Thoracic aorta (tissue), 2 donors: Measurements from ENCODE around the gene HDAC4. TPM values are rescaled to one million over a fixed set of nuclear protein-coding genes. Genes with fewer than 3 reads are reported as not detected.

Source experiments
- ATAC-seq: fragments of 150-250 bp; one replicate; pipeline ENCODE4 v1.8.0; 2017; ENCODE audit warnings: low read depth; ENCODE audit not compliant: insufficient number of reproducible peaks, low FRiP score
- DNase-seq: peaks from one replicate; pipeline ENCODE4 v3.0.0-alpha.2; 2020; ENCODE audit warnings: low spot score
- H3K27ac ChIP-seq, 2 donors: fragments of 200-600 bp; sonication (generic); 1 replicate in 1 of 2; 2 replicates in 1 of 2; pipeline ENCODE4 v1.5.1; 2016; ENCODE audit warnings: mild to moderate bottlenecking in 2 of 2, moderate library complexity in 2 of 2
- H3K27me3 ChIP-seq: fragments of 200-600 bp; sonication (generic); replicated peaks from 2 replicates; pipeline ENCODE4 v1.6.0; 2016; ENCODE audit warnings: mild to moderate bottlenecking; ENCODE audit not compliant: insufficient read depth
- H3K36me3 ChIP-seq: fragments of 200-600 bp; sonication (generic); one replicate; pipeline ENCODE4 v1.5.1; 2016
- H3K4me1 ChIP-seq, 2 donors: fragments of 200-600 bp; sonication (generic); 1 replicate in 1 of 2; 2 replicates in 1 of 2; pipeline versions ENCODE4 v1.5.1 to v1.6.0; 2016; ENCODE audit warnings: low read depth in 2 of 2, mild to moderate bottlenecking in 1 of 2; ENCODE audit not compliant: control insufficient read depth in 1 of 2
- H3K4me3 ChIP-seq: fragments of 200-600 bp; sonication (generic); 2 replicates; pipeline ENCODE4 v1.5.1; 2016; ENCODE audit warnings: mild to moderate bottlenecking
- H3K9me3 ChIP-seq: fragments of 200-600 bp; sonication (generic); 2 replicates; pipeline ENCODE4 v1.5.1; 2016
- total RNA-seq, 2 donors: library from RNA; depleted of rRNA; stranded (reverse); fragments of >200 nt; gene quantifications; one replicate each; pipeline versions ENCODE4 v1.1.0 to v1.2.3, GENCODE V29; 2016
- TF ChIP-seq, protein P1 (sequence below): fragments of 200-600 bp; sonication (generic); IDR thresholded peaks from one replicate; pipeline ENCODE4 v1.5.1; 2019; ENCODE audit warnings: antibody characterized with exemption

HDAC4 gene
- total RNA-seq, 2 donors from 2014 or later, result 79.2 to 163 TPM

DNA sequence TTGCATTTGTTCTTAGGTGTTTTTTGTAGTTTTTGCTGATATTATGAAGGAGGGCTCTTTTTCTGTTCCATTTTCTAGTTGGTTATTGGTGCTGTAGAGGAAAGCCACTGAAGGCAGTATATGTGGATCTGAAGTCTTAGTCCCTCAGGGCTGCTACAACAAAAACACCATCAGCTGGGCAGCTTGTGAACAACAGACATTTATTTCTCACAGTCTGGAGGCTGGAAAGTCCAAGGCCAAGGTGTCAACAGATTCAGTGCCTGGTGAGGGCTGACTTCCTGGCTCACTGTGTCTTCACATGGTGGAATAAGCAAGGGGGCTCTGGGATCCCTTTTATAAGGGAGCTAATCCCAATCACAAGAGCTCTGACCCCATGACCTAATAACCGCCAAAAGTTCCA lies 31.4 kb upstream of the HDAC4 start:
- no peak overlapping the region for H3K27ac ChIP-seq
- no peak for DNase-seq
- no peaks in the 10 kb centered on the region for H3K4me1 ChIP-seq
- ATAC-seq, result no peak
- no peaks in the 10 kb centered on the region for H3K27me3 ChIP-seq
- no peak overlapping the region for H3K4me3 ChIP-seq
- no peaks in the 10 kb centered on the region for H3K36me3 ChIP-seq
- H3K9me3 ChIP-seq, result no peaks in the 10 kb centered on the region
- TF ChIP-seq, protein P1, sequence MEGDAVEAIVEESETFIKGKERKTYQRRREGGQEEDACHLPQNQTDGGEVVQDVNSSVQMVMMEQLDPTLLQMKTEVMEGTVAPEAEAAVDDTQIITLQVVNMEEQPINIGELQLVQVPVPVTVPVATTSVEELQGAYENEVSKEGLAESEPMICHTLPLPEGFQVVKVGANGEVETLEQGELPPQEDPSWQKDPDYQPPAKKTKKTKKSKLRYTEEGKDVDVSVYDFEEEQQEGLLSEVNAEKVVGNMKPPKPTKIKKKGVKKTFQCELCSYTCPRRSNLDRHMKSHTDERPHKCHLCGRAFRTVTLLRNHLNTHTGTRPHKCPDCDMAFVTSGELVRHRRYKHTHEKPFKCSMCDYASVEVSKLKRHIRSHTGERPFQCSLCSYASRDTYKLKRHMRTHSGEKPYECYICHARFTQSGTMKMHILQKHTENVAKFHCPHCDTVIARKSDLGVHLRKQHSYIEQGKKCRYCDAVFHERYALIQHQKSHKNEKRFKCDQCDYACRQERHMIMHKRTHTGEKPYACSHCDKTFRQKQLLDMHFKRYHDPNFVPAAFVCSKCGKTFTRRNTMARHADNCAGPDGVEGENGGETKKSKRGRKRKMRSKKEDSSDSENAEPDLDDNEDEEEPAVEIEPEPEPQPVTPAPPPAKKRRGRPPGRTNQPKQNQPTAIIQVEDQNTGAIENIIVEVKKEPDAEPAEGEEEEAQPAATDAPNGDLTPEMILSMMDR, result no peak

DNA sequence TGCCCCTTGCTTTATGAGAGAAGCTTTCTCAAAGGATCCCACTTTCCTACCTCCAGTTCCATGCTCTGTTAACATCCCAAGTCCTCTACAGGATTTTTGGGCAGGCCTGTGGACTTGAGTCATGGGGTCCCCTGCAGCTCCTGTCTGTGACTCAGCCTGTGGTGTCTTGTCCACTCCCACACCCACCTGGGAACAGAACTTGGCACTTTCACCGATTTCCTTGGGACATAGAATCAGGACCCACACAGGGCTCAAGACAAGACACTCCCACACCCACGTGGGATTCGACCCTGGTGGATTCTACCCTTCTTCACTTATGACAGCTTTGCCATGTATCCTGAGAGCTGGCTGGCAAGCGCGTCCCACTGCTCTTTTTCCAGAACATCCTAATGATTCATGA lies 30.7 kb upstream of the HDAC4 start:
- Histone ChIP-seq H3K27ac (no peak overlapping the region), H3K4me3 (no peak overlapping the region), H3K27me3 (no peaks in the 10 kb centered on the region), H3K36me3 (no peaks in the 10 kb centered on the region), H3K4me1 (no peaks in the 10 kb centered on the region), H3K9me3 (no peaks in the 10 kb centered on the region)
- DNase-seq (no peak), ATAC-seq (no peak)
- TF ChIP-seq, protein P1, result no peak

DNA sequence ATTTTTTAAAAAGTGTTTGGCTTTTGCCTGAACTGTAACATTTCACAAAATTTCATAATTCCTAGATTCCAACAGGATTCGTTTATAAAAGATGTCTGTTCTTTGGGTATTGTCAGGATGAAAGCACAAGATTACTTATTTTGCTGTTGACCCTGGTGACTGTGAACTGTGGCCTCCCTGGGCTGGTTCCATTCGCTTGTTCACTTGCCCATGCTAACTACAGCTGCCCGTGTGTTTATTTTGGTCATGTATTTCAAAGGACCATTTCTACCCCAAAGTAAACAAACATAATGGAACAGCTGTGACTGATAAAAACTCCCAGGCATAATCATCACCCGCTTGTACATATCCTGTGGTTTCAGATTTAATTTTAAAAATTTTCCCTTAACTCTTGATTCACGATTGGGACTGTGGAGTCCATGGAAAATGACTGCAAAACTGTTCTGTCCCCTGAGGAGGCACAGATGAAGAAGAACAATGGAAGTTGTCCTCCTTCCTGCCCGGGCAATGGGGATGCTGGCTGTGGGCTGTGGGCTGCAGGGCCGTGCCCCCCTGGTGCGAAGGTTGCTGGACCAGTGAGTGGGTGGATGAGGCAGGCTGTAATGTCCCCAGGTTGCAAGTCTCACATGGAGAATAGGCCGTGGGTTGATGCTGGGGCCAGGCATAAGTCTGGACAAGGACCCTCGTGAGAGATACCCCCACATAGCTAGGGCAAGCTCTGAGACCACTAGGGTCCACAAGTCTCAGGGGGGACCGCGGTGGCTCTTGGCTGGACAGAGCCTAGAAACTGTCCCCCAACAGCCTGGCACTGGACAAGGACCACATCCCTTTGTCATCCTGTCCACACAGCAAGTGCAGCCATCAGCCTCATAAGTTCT lies 28.9 kb upstream of the HDAC4 start:
- Histone ChIP-seq H3K36me3 (no peaks in the 10 kb centered on the region), H3K27ac (no peak overlapping the region), H3K4me3 (no peak overlapping the region), H3K9me3 (no peaks in the 10 kb centered on the region), H3K4me1 (no peaks in the 10 kb centered on the region), H3K27me3 (no peaks in the 10 kb centered on the region)
- no peak for DNase-seq
- TF ChIP-seq, protein P1, result no peak
- no peak for ATAC-seq

DNA sequence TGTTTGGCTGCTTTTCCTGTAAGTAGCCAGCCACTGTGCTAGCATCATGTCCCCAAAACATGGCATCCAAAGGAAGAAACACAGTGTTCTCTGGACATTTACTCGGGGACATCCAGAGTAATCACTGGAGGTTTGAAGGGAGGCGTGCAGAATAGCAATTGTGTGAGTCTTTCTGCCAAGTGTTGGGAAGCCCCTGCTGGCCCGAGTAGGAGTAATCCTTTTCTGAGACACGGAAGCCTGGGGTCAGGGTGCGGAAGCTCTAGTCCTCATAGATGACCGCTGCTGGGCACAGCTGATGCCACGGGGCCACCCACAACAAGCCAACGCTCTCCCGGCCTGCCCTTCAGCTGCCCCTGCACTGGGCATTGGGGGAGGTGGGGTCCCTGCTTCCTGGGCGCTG lies 24.8 kb upstream of the HDAC4 start:
- ATAC-seq (no peak), DNase-seq (no peak)
- Histone ChIP-seq H3K4me1 (no peaks in the 10 kb centered on the region), H3K4me3 (no peak overlapping the region), H3K27ac (no peak overlapping the region), H3K36me3 (no peaks in the 10 kb centered on the region), H3K27me3 (no peaks in the 10 kb centered on the region), H3K9me3 (no peaks in the 10 kb centered on the region)
- TF ChIP-seq, protein P1, result no peak

DNA sequence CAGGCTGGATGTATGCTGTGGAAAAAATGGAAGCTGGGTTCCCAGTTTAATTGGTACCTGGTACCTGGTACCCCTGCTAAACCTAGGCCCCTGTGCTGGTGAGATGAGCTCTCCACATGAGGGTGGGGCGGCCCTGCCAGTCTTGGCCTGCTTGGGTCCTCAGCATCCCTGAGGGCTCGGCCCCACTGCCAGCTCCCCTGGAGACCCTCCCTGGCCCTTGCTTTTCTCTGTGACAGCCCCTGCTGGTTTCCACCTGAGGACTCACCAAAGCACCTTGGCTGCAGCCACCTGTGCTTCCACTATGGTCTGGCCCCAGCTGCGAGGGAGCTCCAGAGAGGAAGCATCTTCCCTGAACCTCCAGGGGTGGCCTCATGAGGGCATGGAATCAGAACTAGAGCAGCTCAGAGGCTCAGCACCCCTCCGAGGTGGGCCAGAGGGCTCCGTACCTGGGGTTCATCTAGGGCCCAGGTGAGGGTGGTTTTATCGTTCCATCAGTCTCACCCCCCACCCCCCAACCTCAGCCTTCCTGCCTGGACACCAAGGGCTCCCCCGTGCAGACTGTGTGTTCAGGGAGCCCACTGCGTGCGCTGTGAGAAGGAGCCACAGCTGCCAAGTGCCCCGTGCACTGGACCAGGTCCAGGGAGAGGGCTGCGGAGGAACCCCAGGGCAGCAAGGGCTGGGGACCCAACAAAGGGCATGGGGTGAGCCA lies 23.7 kb upstream of the HDAC4 start:
- no peaks in the 10 kb centered on the region for H3K36me3 ChIP-seq
- H3K4me1 ChIP-seq, result no peaks in the 10 kb centered on the region
- H3K9me3 ChIP-seq, result no peaks in the 10 kb centered on the region
- no peaks in the 10 kb centered on the region for H3K27me3 ChIP-seq
- TF ChIP-seq, protein P1, result no peak
- ATAC-seq, result no peak
- DNase-seq, result no peak
- H3K4me3 ChIP-seq, result no peak overlapping the region
- no peak overlapping the region for H3K27ac ChIP-seq
